Neutrophil (primary cell): ENCODE results near the gene MAMDC2.

Experiments used
- H3K27ac ChIP-seq: fragments of 200-600 bp; sonication (generic); 2 replicates; pipeline ENCODE4 v1.5.1; 2016; ENCODE audit warnings: mild to moderate bottlenecking, moderate library complexity
- H3K27me3 ChIP-seq: fragments of 200-600 bp; sonication (generic); 2 replicates; pipeline ENCODE4 v1.6.0; 2016; ENCODE audit warnings: mild to moderate bottlenecking
- H3K36me3 ChIP-seq: fragments of 200-600 bp; sonication (generic); 2 replicates; pipeline ENCODE4 v1.5.1; 2017
- H3K4me1 ChIP-seq, 2 experiments: fragments of 200-600 bp in 1 of 2; sonication (generic) in 1 of 2; 1 replicate in 1 of 2; 2 replicates in 1 of 2; pipeline versions ENCODE4 v1.5.1 to v1.6.1; 2013 to 2016; ENCODE audit warnings: low read depth in 1 of 2, low read length in 1 of 2, mild to moderate bottlenecking in 1 of 2, moderate library complexity in 1 of 2; ENCODE audit not compliant: control insufficient read depth in 1 of 2, insufficient read depth in 1 of 2
- H3K4me3 ChIP-seq, 2 experiments: fragments of 200-600 bp in 1 of 2; sonication (generic) in 1 of 2; 1 replicate in 1 of 2; 2 replicates in 1 of 2; pipeline ENCODE4 v1.5.1; 2013 to 2016; ENCODE audit warnings: low read depth in 1 of 2, low read length in 1 of 2, mild to moderate bottlenecking in 1 of 2, moderate library complexity in 1 of 2
- H3K9me3 ChIP-seq: fragments of 200-600 bp; sonication (generic); 2 replicates; pipeline ENCODE4 v1.5.1; 2016
- TF ChIP-seq, protein P1 (sequence below): fragments of 200-600 bp; sonication (generic); IDR thresholded peaks from 2 replicates; pipeline ENCODE4 v1.5.1; 2016; ENCODE audit warnings: antibody characterized with exemption

Gene MAMDC2

DNA sequence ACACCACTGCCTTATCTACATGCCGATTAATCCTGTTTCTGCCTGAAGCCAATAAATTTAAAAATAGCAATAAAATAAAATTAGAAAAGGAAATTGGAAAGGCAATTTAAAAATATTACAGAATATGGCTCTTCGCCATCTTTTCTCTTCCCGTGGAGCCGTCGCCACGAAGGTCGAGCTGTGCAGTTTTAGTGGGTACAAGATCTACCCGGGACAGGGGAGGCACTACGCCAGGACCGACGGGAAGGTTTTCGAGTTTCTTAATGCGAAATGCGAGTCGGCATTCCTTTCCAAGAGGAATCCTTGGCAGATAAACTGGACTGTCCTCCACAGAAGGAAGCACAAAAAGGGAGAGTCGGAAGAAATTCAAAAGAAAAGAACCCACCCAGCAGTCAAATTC lies 173.4 kb downstream of the MAMDC2 start:
- no peak overlapping the region for H3K27ac ChIP-seq
- no peak overlapping the region for H3K4me3 ChIP-seq
- TF ChIP-seq, protein P1, sequence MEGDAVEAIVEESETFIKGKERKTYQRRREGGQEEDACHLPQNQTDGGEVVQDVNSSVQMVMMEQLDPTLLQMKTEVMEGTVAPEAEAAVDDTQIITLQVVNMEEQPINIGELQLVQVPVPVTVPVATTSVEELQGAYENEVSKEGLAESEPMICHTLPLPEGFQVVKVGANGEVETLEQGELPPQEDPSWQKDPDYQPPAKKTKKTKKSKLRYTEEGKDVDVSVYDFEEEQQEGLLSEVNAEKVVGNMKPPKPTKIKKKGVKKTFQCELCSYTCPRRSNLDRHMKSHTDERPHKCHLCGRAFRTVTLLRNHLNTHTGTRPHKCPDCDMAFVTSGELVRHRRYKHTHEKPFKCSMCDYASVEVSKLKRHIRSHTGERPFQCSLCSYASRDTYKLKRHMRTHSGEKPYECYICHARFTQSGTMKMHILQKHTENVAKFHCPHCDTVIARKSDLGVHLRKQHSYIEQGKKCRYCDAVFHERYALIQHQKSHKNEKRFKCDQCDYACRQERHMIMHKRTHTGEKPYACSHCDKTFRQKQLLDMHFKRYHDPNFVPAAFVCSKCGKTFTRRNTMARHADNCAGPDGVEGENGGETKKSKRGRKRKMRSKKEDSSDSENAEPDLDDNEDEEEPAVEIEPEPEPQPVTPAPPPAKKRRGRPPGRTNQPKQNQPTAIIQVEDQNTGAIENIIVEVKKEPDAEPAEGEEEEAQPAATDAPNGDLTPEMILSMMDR: no peak
- no peaks in the 10 kb centered on the region for H3K36me3 ChIP-seq
- H3K4me1 ChIP-seq: no peaks in the 10 kb centered on the region
- H3K27me3 ChIP-seq: no peaks in the 10 kb centered on the region
- H3K9me3 ChIP-seq: no peaks in the 10 kb centered on the region

DNA sequence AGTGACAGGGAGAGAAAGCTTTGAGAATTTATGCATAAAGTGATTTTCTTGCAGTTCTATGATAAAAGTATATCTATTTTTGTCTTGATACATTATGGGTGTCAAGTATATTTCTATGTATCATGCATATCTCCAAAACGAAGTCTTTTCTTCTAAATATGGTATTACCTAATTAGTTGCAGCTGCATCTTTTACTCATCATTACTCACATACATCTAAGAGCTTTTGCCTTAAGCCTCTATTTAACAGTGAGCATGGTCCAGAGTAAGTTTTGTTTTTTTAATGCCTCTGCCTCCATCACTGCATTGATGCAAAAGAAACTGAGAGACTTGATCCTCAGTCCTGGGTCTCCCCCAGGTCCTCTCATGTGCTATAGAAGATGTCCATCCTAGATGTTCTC lies 175.1 kb downstream of the MAMDC2 start:
- TF ChIP-seq, protein P1: no peak
- Histone ChIP-seq H3K4me3 (no peak overlapping the region), H3K9me3 (no peaks in the 10 kb centered on the region), H3K27ac (no peak overlapping the region), H3K36me3 (no peaks in the 10 kb centered on the region), H3K4me1 (no peaks in the 10 kb centered on the region), H3K27me3 (no peaks in the 10 kb centered on the region)

DNA sequence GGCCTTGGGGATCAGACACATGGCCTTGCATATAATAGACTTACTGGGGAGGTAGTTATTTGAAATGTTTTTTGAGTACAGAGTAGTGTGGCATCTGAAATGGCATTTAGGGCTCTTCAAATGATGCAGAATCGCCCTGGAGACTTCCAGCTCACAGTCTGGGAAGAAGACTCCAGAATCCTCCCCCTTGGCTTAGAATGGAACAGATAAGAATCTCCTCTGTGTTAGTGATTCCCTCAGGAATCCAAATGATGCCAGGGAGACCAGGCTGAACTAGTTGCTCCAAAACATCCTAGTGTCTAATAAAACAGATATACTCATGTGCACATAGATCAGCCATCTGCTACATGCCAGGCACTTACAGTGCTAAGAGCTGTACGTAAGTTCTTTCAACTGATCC lies 176.6 kb downstream of the MAMDC2 start:
- Histone ChIP-seq H3K36me3 (no peaks in the 10 kb centered on the region), H3K9me3 (no peaks in the 10 kb centered on the region), H3K27me3 (no peaks in the 10 kb centered on the region), H3K4me3 (no peak overlapping the region), H3K27ac (no peak overlapping the region), H3K4me1 (no peaks in the 10 kb centered on the region)
- TF ChIP-seq, protein P1: no peak

DNA sequence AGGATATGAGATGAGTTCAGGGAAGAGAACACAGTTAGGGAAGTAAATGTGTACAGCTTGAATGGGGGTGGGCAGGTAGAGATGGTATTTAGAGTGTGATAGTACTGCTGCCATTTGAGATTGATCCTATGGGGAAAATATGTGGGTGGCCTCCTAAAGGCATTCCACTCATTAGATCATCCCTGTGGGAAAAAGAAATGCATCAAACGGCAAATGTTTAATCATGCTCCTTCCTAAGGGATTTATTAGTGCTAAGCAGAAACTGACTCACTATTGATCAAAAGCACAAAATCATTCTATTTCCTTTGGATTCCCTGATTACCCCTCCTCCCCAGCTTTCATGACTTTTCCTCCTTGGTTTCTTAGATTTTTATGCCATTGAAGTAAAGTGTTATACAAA lies 178.7 kb downstream of the MAMDC2 start:
- H3K27ac ChIP-seq: no peak overlapping the region
- no peaks in the 10 kb centered on the region for H3K27me3 ChIP-seq
- H3K4me3 ChIP-seq: no peak overlapping the region
- TF ChIP-seq, protein P1: no peak
- no peaks in the 10 kb centered on the region for H3K4me1 ChIP-seq
- no peaks in the 10 kb centered on the region for H3K9me3 ChIP-seq
- no peaks in the 10 kb centered on the region for H3K36me3 ChIP-seq

DNA sequence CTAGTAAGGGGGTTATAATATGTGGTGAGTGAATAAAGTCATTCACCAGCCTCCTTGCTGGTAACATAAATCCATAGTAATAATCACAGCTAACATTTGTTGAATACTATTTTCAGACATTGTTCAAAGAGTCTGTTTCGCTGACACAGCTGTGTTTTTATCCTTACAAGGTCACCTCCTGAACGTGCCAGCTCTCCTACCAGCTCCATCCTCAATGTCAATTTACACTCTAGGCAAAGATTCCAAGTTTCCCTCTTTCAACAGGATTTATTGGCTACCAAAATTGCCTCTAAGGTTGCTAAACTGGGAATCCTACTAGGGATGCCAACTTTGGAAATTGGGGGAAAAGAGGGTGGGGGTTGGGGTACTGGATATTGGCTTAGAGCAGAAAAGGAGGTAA lies 184.5 kb downstream of the MAMDC2 start:
- no peaks in the 10 kb centered on the region for H3K36me3 ChIP-seq
- H3K4me3 ChIP-seq: no peak overlapping the region
- no peaks in the 10 kb centered on the region for H3K27me3 ChIP-seq
- no peaks in the 10 kb centered on the region for H3K9me3 ChIP-seq
- no peaks in the 10 kb centered on the region for H3K4me1 ChIP-seq
- no peak overlapping the region for H3K27ac ChIP-seq
- TF ChIP-seq, protein P1: no peak

DNA sequence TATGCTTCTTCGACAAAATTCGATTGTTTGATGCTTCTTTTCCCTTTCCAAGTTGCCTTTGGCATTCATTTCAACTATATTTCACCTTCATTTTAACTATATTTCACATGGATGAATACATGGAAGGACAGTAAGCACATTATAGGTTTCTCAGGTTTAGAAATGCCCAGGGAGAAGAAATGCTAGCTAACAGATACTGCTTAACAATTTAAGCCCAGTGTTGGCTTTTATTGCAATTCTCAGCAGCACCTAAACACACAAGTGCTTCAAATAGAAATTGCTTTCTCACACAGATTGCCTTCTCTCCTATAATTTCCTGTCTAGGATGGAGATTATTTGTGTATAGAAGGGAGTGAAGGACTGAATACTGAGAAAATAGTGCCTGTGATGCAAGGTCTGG lies 185.0 kb downstream of the MAMDC2 start:
- Histone ChIP-seq H3K27me3 (no peaks in the 10 kb centered on the region), H3K27ac (no peak overlapping the region), H3K36me3 (no peaks in the 10 kb centered on the region), H3K4me3 (no peak overlapping the region), H3K4me1 (no peaks in the 10 kb centered on the region), H3K9me3 (no peaks in the 10 kb centered on the region)
- TF ChIP-seq, protein P1: no peak
